H9 (cell line): ENCODE data around the gene SLC4A7. TPM values are rescaled to one million over a fixed set of nuclear protein-coding genes. Genes with fewer than 3 reads are reported as not detected.

Experiments
- DNase-seq: peaks from one replicate; pipeline ENCODE4 v3.0.0-alpha.2; 2017
- H2AFZ ChIP-seq: one replicate; pipeline ENCODE4 v1.6.1; 2013; ENCODE audit warnings: mild to moderate bottlenecking, low read length, control low read depth, moderate library complexity
- H2AK5ac ChIP-seq: 2 replicates; pipeline ENCODE4 v1.6.1; 2013; ENCODE audit warnings: low read length, control low read depth, mixed read lengths; ENCODE audit not compliant: insufficient read length
- H2BK120ac ChIP-seq: one replicate; pipeline ENCODE4 v1.6.1; 2013; ENCODE audit warnings: low read depth, mild to moderate bottlenecking, low read length, control low read depth, inconsistent platforms; ENCODE audit not compliant: poor library complexity, severe bottlenecking
- H2BK12ac ChIP-seq: 2 replicates; pipeline ENCODE4 v1.6.1; 2013; ENCODE audit warnings: low read length, control low read depth, mixed read lengths, low read depth; ENCODE audit not compliant: insufficient read length
- H2BK15ac ChIP-seq: 2 replicates; pipeline ENCODE4 v1.6.1; 2013; ENCODE audit warnings: low read depth, low read length, control low read depth
- H2BK20ac ChIP-seq: one replicate; pipeline ENCODE4 v1.6.1; 2013; ENCODE audit warnings: low read depth, mild to moderate bottlenecking, low read length, control low read depth, inconsistent platforms; ENCODE audit not compliant: poor library complexity, severe bottlenecking
- H2BK5ac ChIP-seq: 2 replicates; pipeline ENCODE4 v1.6.1; 2013; ENCODE audit warnings: low read length, control low read depth, mixed read lengths; ENCODE audit not compliant: insufficient read length
- H3K14ac ChIP-seq: 2 replicates; pipeline ENCODE4 v1.6.1; 2013; ENCODE audit warnings: low read length, control low read depth; ENCODE audit not compliant: insufficient read depth
- H3K18ac ChIP-seq: 2 replicates; pipeline ENCODE4 v1.6.1; 2013; ENCODE audit warnings: low read depth, mild to moderate bottlenecking, mixed read lengths, low read length, control low read depth; ENCODE audit not compliant: insufficient read length
- H3K23ac ChIP-seq: 2 replicates; pipeline ENCODE4 v1.6.1; 2013; ENCODE audit warnings: low read length, control low read depth, mixed read lengths, low read depth; ENCODE audit not compliant: insufficient read length
- H3K23me2 ChIP-seq: 2 replicates; pipeline ENCODE4 v1.6.1; 2013; ENCODE audit warnings: low read depth, mild to moderate bottlenecking, mixed read lengths, low read length, control low read depth; ENCODE audit not compliant: insufficient read length, poor library complexity, severe bottlenecking
- H3K27ac ChIP-seq: 2 replicates; pipeline ENCODE4 v1.5.1; 2013; ENCODE audit warnings: low read length, control low read depth, mixed read lengths, low read depth; ENCODE audit not compliant: insufficient read length
- H3K27me3 ChIP-seq: 2 replicates; pipeline ENCODE4 v1.6.1; 2013; ENCODE audit warnings: low read length, control low read depth, inconsistent platforms; ENCODE audit not compliant: insufficient read depth
- H3K4ac ChIP-seq: 2 replicates; pipeline ENCODE4 v1.6.1; 2013; ENCODE audit warnings: low read depth, mild to moderate bottlenecking, control low read depth, inconsistent platforms, low read length, moderate library complexity
- H3K4me1 ChIP-seq: 2 replicates; pipeline ENCODE4 v1.6.1; 2013; ENCODE audit warnings: low read length, control low read depth, inconsistent platforms; ENCODE audit not compliant: insufficient read depth
- H3K4me2 ChIP-seq: 2 replicates; pipeline ENCODE4 v1.6.1; 2013; ENCODE audit warnings: low read length, control low read depth, mixed read lengths; ENCODE audit not compliant: insufficient read length, insufficient read depth
- H3K56ac ChIP-seq: 2 replicates; pipeline ENCODE4 v1.6.1; 2013; ENCODE audit warnings: low read depth, mild to moderate bottlenecking, mixed read lengths, low read length, control low read depth; ENCODE audit not compliant: insufficient read length
- H3K79me1 ChIP-seq: 2 replicates; pipeline ENCODE4 v1.6.1; 2013; ENCODE audit warnings: low read depth, mild to moderate bottlenecking, moderate library complexity, low read length, control low read depth, inconsistent platforms; ENCODE audit not compliant: insufficient read depth, poor library complexity, severe bottlenecking
- H3K79me2 ChIP-seq: 2 replicates; pipeline ENCODE4 v1.6.1; 2013; ENCODE audit warnings: low read length, control low read depth, inconsistent platforms; ENCODE audit not compliant: insufficient read depth
- H3K9ac ChIP-seq: 2 replicates; pipeline ENCODE4 v1.6.1; 2013; ENCODE audit warnings: low read length, control low read depth, mixed read lengths; ENCODE audit not compliant: insufficient read length; ENCODE audit errors: extremely low read depth
- H3K9me3 ChIP-seq: one replicate; pipeline ENCODE4 v1.6.1; 2013; ENCODE audit warnings: low read depth, low read length, inconsistent platforms; ENCODE audit not compliant: control insufficient read depth
- H3T11ph ChIP-seq: one replicate; pipeline ENCODE4 v1.6.1; 2013; ENCODE audit warnings: mild to moderate bottlenecking, low read length, control low read depth, inconsistent platforms
- H4K20me1 ChIP-seq: one replicate; pipeline ENCODE4 v1.6.1; 2013; ENCODE audit not compliant: control insufficient read depth, insufficient read length, insufficient read depth
- H4K5ac ChIP-seq: 2 replicates; pipeline ENCODE4 v1.6.1; 2013; ENCODE audit warnings: low read depth, mild to moderate bottlenecking, mixed read lengths, low read length, control low read depth; ENCODE audit not compliant: insufficient read length
- H4K8ac ChIP-seq: replicated peaks from 2 replicates; pipeline ENCODE4 v1.6.1; 2013; ENCODE audit warnings: low read length, control low read depth, mixed read lengths, low read depth; ENCODE audit not compliant: insufficient read length
- H4K91ac ChIP-seq: 2 replicates; pipeline ENCODE4 v1.6.1; 2013; ENCODE audit warnings: low read depth, mild to moderate bottlenecking, moderate library complexity, mixed read lengths, low read length, control low read depth; ENCODE audit not compliant: insufficient read length
- H3K27ac Mint-ChIP-seq, 3 experiments: 2 replicates in 2 of 3; 3 replicates in 1 of 3; pipeline ENCODE4 v1.8.0; 2020 to 2021; ENCODE audit warnings: mixed read lengths in 3 of 3, mild to moderate bottlenecking in 1 of 3, moderate library complexity in 1 of 3
- H3K27me3 Mint-ChIP-seq: 2 replicates; pipeline ENCODE4 v1.8.0; 2021; ENCODE audit warnings: low read depth, mild to moderate bottlenecking, moderate library complexity, mixed read lengths
- H3K36me3 Mint-ChIP-seq, 3 experiments: 2 replicates in 2 of 3; 3 replicates in 1 of 3; pipeline ENCODE4 v1.8.0; 2020 to 2021; ENCODE audit warnings: low read depth in 3 of 3, mixed read lengths in 3 of 3; ENCODE audit not compliant: insufficient read depth in 1 of 3
- H3K4me1 Mint-ChIP-seq, 2 experiments: 2 replicates each; pipeline ENCODE4 v1.8.0; 2020; ENCODE audit warnings: mixed read lengths in 2 of 2
- H3K4me3 Mint-ChIP-seq, 2 experiments: 2 replicates in 1 of 2; 3 replicates in 1 of 2; pipeline ENCODE4 v1.8.0; 2020 to 2021; ENCODE audit warnings: mild to moderate bottlenecking in 2 of 2, mixed read lengths in 2 of 2, moderate library complexity in 1 of 2
- H3K9me3 Mint-ChIP-seq, 2 experiments: 2 replicates in 1 of 2; 3 replicates in 1 of 2; pipeline ENCODE4 v1.8.0; 2020; ENCODE audit warnings: mild to moderate bottlenecking in 2 of 2, mixed read lengths in 2 of 2, moderate library complexity in 1 of 2
- WGBS: extraction: QIAGEN DNeasy Blood & Tissue Kit; methylation state at CpG from one replicate; pipeline ENCODE4 v1.1.7; 2013; ENCODE audit warnings: missing lambda C conversion rate, low lambda C conversion rate, mixed read lengths; ENCODE audit not compliant: insufficient read length; ENCODE audit errors: extremely low coverage; 5-methylcytosine and 5-hydroxymethylcytosine counted together
- total RNA-seq: library from RNA; stranded (reverse); gene quantifications from 2 replicates; pipeline ENCODE4 v1.2.1, GENCODE V29; 2021
- TF ChIP-seq, protein P1 (sequence below): fragments of 200-600 bp; sonication (generic); conservative IDR thresholded peaks from 3 replicates; pipeline ENCODE4 v1.8.0; 2021; ENCODE audit warnings: antibody characterized with exemption, mild to moderate bottlenecking

Gene SLC4A7
- total RNA-seq, 1 experiment from 2014 or later, result 46.1 TPM

DNA sequence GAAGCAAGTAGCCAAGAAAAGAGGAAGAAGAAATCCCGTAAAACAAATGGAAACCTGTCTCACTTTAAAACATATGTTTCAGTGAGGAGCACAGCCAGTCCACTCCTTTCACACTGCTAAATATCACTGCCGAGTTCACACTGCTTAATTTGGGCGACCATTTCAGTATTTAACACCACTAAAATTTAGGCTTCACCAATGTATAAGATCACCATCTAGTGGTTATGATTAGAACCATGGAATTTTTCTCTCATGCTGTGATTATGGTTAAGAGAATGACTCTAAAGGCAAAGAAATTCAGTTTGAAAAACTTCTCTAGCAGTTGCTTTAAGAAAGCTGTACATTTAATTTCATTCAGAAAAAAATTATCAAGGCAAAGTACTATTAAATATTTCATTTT lies 16.6 kb downstream of the SLC4A7 start:
- H2AK5ac ChIP-seq, result no peak overlapping the region
- no CpG with 5 or more reads among the region's 3 CpGs for WGBS

More for the DNA sequence above, 16.6 kb downstream of the SLC4A7 start:
- H3K4me1 ChIP-seq, result no peaks in the 10 kb centered on the region
- H2BK12ac ChIP-seq, result no peak overlapping the region
- H3K23me2 ChIP-seq, result no peaks in the 10 kb centered on the region
- Mint-ChIP-seq H3K27me3 (no peaks in the 10 kb centered on the region), H3K4me3 (no peak overlapping the region), H3K27ac (no peak overlapping the region), H3K4me1 (peaks cover 11 to 21% of the 10 kb centered on the region in 2 experiments; a peak in 3 of 4 replicates), H3K36me3 (peaks cover 10 to 15% (median 11%) of the 10 kb centered on the region in 3 experiments), H3K9me3 (no peaks in the 10 kb centered on the region)
- TF ChIP-seq, protein P1, sequence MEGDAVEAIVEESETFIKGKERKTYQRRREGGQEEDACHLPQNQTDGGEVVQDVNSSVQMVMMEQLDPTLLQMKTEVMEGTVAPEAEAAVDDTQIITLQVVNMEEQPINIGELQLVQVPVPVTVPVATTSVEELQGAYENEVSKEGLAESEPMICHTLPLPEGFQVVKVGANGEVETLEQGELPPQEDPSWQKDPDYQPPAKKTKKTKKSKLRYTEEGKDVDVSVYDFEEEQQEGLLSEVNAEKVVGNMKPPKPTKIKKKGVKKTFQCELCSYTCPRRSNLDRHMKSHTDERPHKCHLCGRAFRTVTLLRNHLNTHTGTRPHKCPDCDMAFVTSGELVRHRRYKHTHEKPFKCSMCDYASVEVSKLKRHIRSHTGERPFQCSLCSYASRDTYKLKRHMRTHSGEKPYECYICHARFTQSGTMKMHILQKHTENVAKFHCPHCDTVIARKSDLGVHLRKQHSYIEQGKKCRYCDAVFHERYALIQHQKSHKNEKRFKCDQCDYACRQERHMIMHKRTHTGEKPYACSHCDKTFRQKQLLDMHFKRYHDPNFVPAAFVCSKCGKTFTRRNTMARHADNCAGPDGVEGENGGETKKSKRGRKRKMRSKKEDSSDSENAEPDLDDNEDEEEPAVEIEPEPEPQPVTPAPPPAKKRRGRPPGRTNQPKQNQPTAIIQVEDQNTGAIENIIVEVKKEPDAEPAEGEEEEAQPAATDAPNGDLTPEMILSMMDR, result peak; percentile 48
- H3K9ac ChIP-seq, result no peak overlapping the region
- H3K79me1 ChIP-seq, result peaks cover 3% of the 10 kb centered on the region
- no peak overlapping the region for H4K91ac ChIP-seq
- no peak overlapping the region for H2AFZ ChIP-seq
- no peak overlapping the region for H2BK5ac ChIP-seq
- no peak for DNase-seq
- H3K27me3 ChIP-seq, result no peaks in the 10 kb centered on the region
- no peak overlapping the region for H2BK15ac ChIP-seq
- no peak overlapping the region for H3K4ac ChIP-seq
- H2BK20ac ChIP-seq, result no peak overlapping the region
- no peak overlapping the region for H3K18ac ChIP-seq
- no peak overlapping the region for H3K56ac ChIP-seq
- H3K4me2 ChIP-seq, result no peak overlapping the region
- H3K23ac ChIP-seq, result no peak overlapping the region
- H3K14ac ChIP-seq, result no peak overlapping the region
- H3K9me3 ChIP-seq, result no peaks in the 10 kb centered on the region
- H3T11ph ChIP-seq, result no peak overlapping the region
- H2BK120ac ChIP-seq, result no peak overlapping the region
- H3K79me2 ChIP-seq, result peaks cover 32% of the 10 kb centered on the region; the same call in 1 of the 2 replicates
- no peaks in the 10 kb centered on the region for H4K20me1 ChIP-seq
- no peak overlapping the region for H4K5ac ChIP-seq
- H4K8ac ChIP-seq, result no peak overlapping the region
- no peak overlapping the region for H3K27ac ChIP-seq
